Measurements from ENCODE around the gene ERGIC1.

GRCh38 chr5:172949426-172949825 lies 115.4 kb downstream of the ERGIC1 start:
- TF ChIP-seq CTCF (IDR thresholded peaks at IDR 0.05) (no peak), POLR2A (IDR thresholded peaks at IDR 0.05) (no peak)

Data from tibial nerve (tissue), 3 donors.